ENCODE data around the gene ZNF827. TPM values are rescaled to one million over a fixed set of nuclear protein-coding genes. Genes with fewer than 3 reads are reported as not detected.

Gene ZNF827
- total and polyA plus RNA-seq, 2 of the 8 experiments (the other 6 are each of a cell fraction or from before 2014, with no cell fraction given): 25.3 to 26.2 TPM

- no peak overlapping the region for H3K14ac ChIP-seq (ENCODE audit: insufficient read length)
- H2AFZ ChIP-seq (ENCODE audit: low read length): no peak overlapping the region
- POLR2A ChIA-PET (ENCODE audit: partially characterized antibody): no interaction called here
- CTCF ChIA-PET (ENCODE audit: partially characterized antibody): interaction anchor here (0.6 to 1.0 kb wide), 3 partner anchors 16 to 404 kb away, joined by 3 read pairs; no protein-coding TSS in a partner anchor
- H3K79me1 ChIP-seq (ENCODE audit: low read depth, low read length): no peaks in the 10 kb centered on the region
- TF ChIP-seq BCL11A (IDR thresholded peaks at IDR 0.05; ENCODE audit: low read depth in 2 of 2, low read length in 2 of 2) (no peak), CHD1 (IDR thresholded peaks at IDR 0.05; ENCODE audit: low read depth, low read length) (no peak), ASH2L (IDR thresholded peaks at IDR 0.05; ENCODE audit: low read length) (no peak), TEAD4 (IDR thresholded peaks at IDR 0.05; ENCODE audit: low read depth, low read length) (no peak), GABPA (IDR thresholded peaks at IDR 0.05; ENCODE audit: borderline replicate concordance, insufficient read depth, low read length) (no peak)
- H2BK15ac ChIP-seq (ENCODE audit: low read length): no peak overlapping the region
- no peaks in the 10 kb centered on the region for H3K23me2 ChIP-seq (ENCODE audit: low read depth, low read length)
- H2BK5ac ChIP-seq (ENCODE audit: low read depth, low read length): no peak overlapping the region
- no peak overlapping the region for H3K18ac ChIP-seq (ENCODE audit: extremely low read depth, low read length)
- FAIRE-seq: no peak
- no peak overlapping the region for H2BK12ac ChIP-seq (ENCODE audit: low read depth, low read length)
- no peak overlapping the region for H2BK20ac ChIP-seq (ENCODE audit: low read length)
- no peak overlapping the region for H3K23ac ChIP-seq (ENCODE audit: insufficient read length)
- no peaks in the 10 kb centered on the region for H4K20me1 ChIP-seq (replicated peaks in 1 of 2; ENCODE audit: control insufficient read depth in 1 of 2, insufficient read depth in 2 of 2, low read length in 2 of 2)
- DNase-seq (ENCODE audit: low read depth in 1 of 2, low spot score in 2 of 2): no peak
- H3K27me3 ChIP-seq (replicated peaks in 1 of 4; ENCODE audit: control insufficient read depth in 3 of 4, extremely low read depth in 1 of 4, insufficient read depth in 3 of 4, low read length in 3 of 4): no peaks in the 10 kb centered on the region
- 86% methylated on average over 10 of the region's 10 CpGs; no CpG with 5 or more reads in 1 of the 2 experiments for WGBS, 2 experiments (ENCODE audit: extremely low coverage in 1 of 2, insufficient coverage in 1 of 2, insufficient read length in 1 of 2, insufficient replicate concordance in 2 of 2, low coverage in 1 of 2, low lambda C conversion rate in 2 of 2, missing lambda C conversion rate in 1 of 2)
- no peak overlapping the region for H4K5ac ChIP-seq (ENCODE audit: insufficient read length, low read depth, low read length)
- H2AK5ac ChIP-seq (ENCODE audit: low read depth, low read length): no peak overlapping the region
- H3K79me2 ChIP-seq (ENCODE audit: control insufficient read depth in 1 of 2, insufficient read depth in 2 of 2, low read length in 2 of 2): no peaks in the 10 kb centered on the region
- H2BK120ac ChIP-seq (replicated peaks; ENCODE audit: low read depth, low read length): peak overlapping the region; percentile 31
- H3K36me3 ChIP-seq (ENCODE audit: control insufficient read depth in 2 of 4, insufficient read depth in 4 of 4, low read length in 3 of 4): peaks cover 0 to 17% (median 8%) of the 10 kb centered on the region in 4 experiments; a peak in 5 of 8 replicates
- no peak overlapping the region for H3K4ac ChIP-seq (replicated peaks; ENCODE audit: insufficient read length, low read depth, low read length)
- no peaks in the 10 kb centered on the region for H3K9me3 ChIP-seq (ENCODE audit: insufficient read depth in 2 of 2, low read depth in 1 of 2, low read length in 1 of 2)
- no peak overlapping the region for H3K4me2 ChIP-seq (ENCODE audit: insufficient read depth in 1 of 2, low read depth in 2 of 2, low read length in 2 of 2)
- H3K27ac ChIP-seq (ENCODE audit: low read depth, low read length): no peak overlapping the region
- H3K4me1 ChIP-seq (replicated peaks in 1 of 4; ENCODE audit: control insufficient read depth in 3 of 4, insufficient read depth in 4 of 4, low read length in 3 of 4): peaks cover 0 to 11% (median 9%) of the 10 kb centered on the region in 4 experiments; a peak in 5 of 7 replicates
- no peak overlapping the region for H3K9ac ChIP-seq (replicated peaks in 1 of 4; ENCODE audit: extremely low read depth in 1 of 4, low read depth in 3 of 4, low read length in 3 of 4)
- no peak overlapping the region for H3K56ac ChIP-seq (replicated peaks; ENCODE audit: insufficient read length, low read depth, low read length)
- H4K8ac ChIP-seq (ENCODE audit: extremely low read depth, insufficient read depth, low read length): no peak overlapping the region
- H4K91ac ChIP-seq (replicated peaks; ENCODE audit: insufficient read length, low read length): no peak overlapping the region
- no peak overlapping the region for H3K4me3 ChIP-seq (ENCODE audit: extremely low read depth in 1 of 4, insufficient read depth in 2 of 4, low read depth in 3 of 4, low read length in 4 of 4)
Measured at GRCh38 chr4:145819101-145819852, 119.3 kb downstream of the ZNF827 start.

Data from H1 (cell line).